H1 (cell line): ENCODE data around the gene DEFB129. TPM values are rescaled to one million over a fixed set of nuclear protein-coding genes. Genes with fewer than 3 reads are reported as not detected.

Experiments
- CTCF ChIA-PET: fragments of 300-600 bp; sonication (Branson Sonifier 250); formaldehyde crosslinking; loops from one replicate; lab custom pipeline; 2021; ENCODE audit not compliant: partially characterized antibody; lab: Charles Lee
- POLR2A ChIA-PET: fragments of 300-600 bp; sonication (Branson Sonifier 250); formaldehyde crosslinking; loops from one replicate; lab custom pipeline; 2021; ENCODE audit warnings: inconsistent platforms; ENCODE audit not compliant: partially characterized antibody; lab: Charles Lee
- DNase-seq, 2 experiments: peaks; one replicate each; pipeline versions ENCODE4 v3.0.0 to v3.0.0-alpha.2; 2010 to 2022; ENCODE audit warnings: low spot score in 2 of 2, low read depth in 1 of 2, mixed read lengths in 1 of 2
- FAIRE-seq: peaks from 2 replicates; lab custom pipeline; 2011; peaks lifted over from hg19 to GRCh38; lab: Jason Lieb, UNC
- H2AFZ ChIP-seq: 2 replicates; pipeline ENCODE4 v1.8.1; 2012; ENCODE audit warnings: low read length, inconsistent platforms
- H2AK5ac ChIP-seq: 2 replicates; pipeline ENCODE4 v1.6.1; 2013; ENCODE audit warnings: low read depth, low read length
- H2BK120ac ChIP-seq: replicated peaks from 2 replicates; pipeline ENCODE3; 2013; ENCODE audit warnings: low read depth, low read length, inconsistent platforms
- H2BK12ac ChIP-seq: 2 replicates; pipeline ENCODE4 v1.6.1; 2013; ENCODE audit warnings: low read depth, low read length
- H2BK15ac ChIP-seq: 2 replicates; pipeline ENCODE4 v1.6.1; 2013; ENCODE audit warnings: low read length
- H2BK20ac ChIP-seq: 2 replicates; pipeline ENCODE4 v1.6.1; 2013; ENCODE audit warnings: low read length
- H2BK5ac ChIP-seq: 2 replicates; pipeline ENCODE4 v1.6.1; 2013; ENCODE audit warnings: low read depth, low read length
- H3K14ac ChIP-seq: 2 replicates; pipeline ENCODE4 v1.6.1; 2013; ENCODE audit warnings: inconsistent platforms; ENCODE audit not compliant: insufficient read length
- H3K18ac ChIP-seq: 2 replicates; pipeline ENCODE4 v1.6.1; 2013; ENCODE audit warnings: low read length; ENCODE audit errors: extremely low read depth
- H3K23ac ChIP-seq: 2 replicates; pipeline ENCODE4 v1.6.1; 2013; ENCODE audit warnings: inconsistent platforms; ENCODE audit not compliant: insufficient read length
- H3K23me2 ChIP-seq: 2 replicates; pipeline ENCODE4 v1.6.1; 2013; ENCODE audit warnings: low read depth, low read length
- H3K27ac ChIP-seq: 2 replicates; pipeline ENCODE4 v1.6.1; 2011; ENCODE audit warnings: low read depth, low read length, inconsistent platforms
- H3K27me3 ChIP-seq, 4 experiments: replicated peaks in 1 of 4; 1 replicate in 1 of 4; 2 replicates in 3 of 4; pipeline versions ENCODE4 v1.6.1 to v1.8.1; 2011 to 2013; ENCODE audit warnings: low read length in 3 of 4, mild to moderate bottlenecking in 3 of 4, inconsistent platforms in 2 of 4, mixed read lengths in 2 of 4, moderate library complexity in 1 of 4; ENCODE audit not compliant: control insufficient read depth in 3 of 4, insufficient read depth in 3 of 4; ENCODE audit errors: extremely low read depth in 1 of 4
- H3K36me3 ChIP-seq, 4 experiments: 2 replicates each; pipeline versions ENCODE4 v1.6.1 to v1.8.1; 2011 to 2013; ENCODE audit warnings: mild to moderate bottlenecking in 4 of 4, low read length in 3 of 4, moderate library complexity in 2 of 4, control low read depth in 1 of 4, inconsistent platforms in 1 of 4; ENCODE audit not compliant: insufficient read depth in 4 of 4, control insufficient read depth in 2 of 4
- H3K4ac ChIP-seq: replicated peaks from 2 replicates; pipeline ENCODE3; 2013; ENCODE audit warnings: low read length, low read depth, mixed read lengths, inconsistent platforms; ENCODE audit not compliant: insufficient read length
- H3K4me1 ChIP-seq, 4 experiments: replicated peaks in 1 of 4; 1 replicate in 1 of 4; 2 replicates in 3 of 4; pipeline versions ENCODE4 v1.6.1 to v1.8.1; 2011 to 2013; ENCODE audit warnings: low read length in 3 of 4, inconsistent platforms in 2 of 4, mixed read lengths in 1 of 4; ENCODE audit not compliant: insufficient read depth in 4 of 4, control insufficient read depth in 3 of 4
- H3K4me2 ChIP-seq, 2 experiments: 2 replicates each; pipeline versions ENCODE4 v1.6.1 to v1.8.1; 2011 to 2013; ENCODE audit warnings: low read depth in 2 of 2, low read length in 2 of 2, control low read depth in 1 of 2, inconsistent platforms in 1 of 2, mild to moderate bottlenecking in 1 of 2; ENCODE audit not compliant: insufficient read depth in 1 of 2
- H3K4me3 ChIP-seq, 4 experiments: fragments of 200-600, 300-600 bp in 1 of 4; sonication (generic), shearing (Covaris generic), sonication (Bioruptor Twin) in 1 of 4; 2 replicates each; pipeline versions ENCODE4 v1.5.1 to v1.8.1; 2011 to 2016; ENCODE audit warnings: low read length in 4 of 4, low read depth in 3 of 4, control low read depth in 2 of 4, inconsistent platforms in 2 of 4, mild to moderate bottlenecking in 2 of 4, mixed read lengths in 1 of 4, moderate library complexity in 1 of 4; ENCODE audit not compliant: insufficient read depth in 2 of 4; ENCODE audit errors: extremely low read depth in 1 of 4
- H3K56ac ChIP-seq: replicated peaks from 2 replicates; pipeline ENCODE3; 2013; ENCODE audit warnings: low read depth, mild to moderate bottlenecking, mixed read lengths, low read length, inconsistent platforms; ENCODE audit not compliant: insufficient read length
- H3K79me1 ChIP-seq: 2 replicates; pipeline ENCODE4 v1.6.1; 2013; ENCODE audit warnings: low read depth, low read length, control low read depth
- H3K79me2 ChIP-seq, 2 experiments: 2 replicates each; pipeline versions ENCODE4 v1.6.1 to v1.8.1; 2012 to 2013; ENCODE audit warnings: low read length in 2 of 2, mild to moderate bottlenecking in 2 of 2, inconsistent platforms in 1 of 2; ENCODE audit not compliant: insufficient read depth in 2 of 2, control insufficient read depth in 1 of 2
- H3K9ac ChIP-seq, 4 experiments: replicated peaks in 1 of 4; 1 replicate in 1 of 4; 2 replicates in 3 of 4; pipeline versions ENCODE4 v1.6.1 to v1.8.1; 2011 to 2013; ENCODE audit warnings: low read depth in 3 of 4, low read length in 3 of 4, control low read depth in 2 of 4, mild to moderate bottlenecking in 2 of 4, moderate library complexity in 2 of 4, inconsistent platforms in 1 of 4; ENCODE audit errors: extremely low read depth in 1 of 4
- H3K9me3 ChIP-seq, 2 experiments: 2 replicates each; pipeline versions ENCODE4 v1.6.1 to v1.8.1; 2012 to 2013; ENCODE audit warnings: mild to moderate bottlenecking in 2 of 2, moderate library complexity in 2 of 2, control low read depth in 1 of 2, inconsistent platforms in 1 of 2, low read depth in 1 of 2, low read length in 1 of 2, mixed read lengths in 1 of 2; ENCODE audit not compliant: insufficient read depth in 2 of 2
- H4K20me1 ChIP-seq, 2 experiments: replicated peaks in 1 of 2; 2 replicates each; pipeline versions ENCODE3 to v1.8.1; 2011 to 2013; ENCODE audit warnings: inconsistent platforms in 2 of 2, low read length in 2 of 2, mild to moderate bottlenecking in 1 of 2; ENCODE audit not compliant: insufficient read depth in 2 of 2, control insufficient read depth in 1 of 2
- H4K5ac ChIP-seq: 2 replicates; pipeline ENCODE4 v1.6.1; 2013; ENCODE audit warnings: low read length, low read depth, mixed read lengths, inconsistent platforms; ENCODE audit not compliant: insufficient read length
- H4K8ac ChIP-seq: 2 replicates; pipeline ENCODE4 v1.8.0; 2013; ENCODE audit warnings: mild to moderate bottlenecking, moderate library complexity, low read length, inconsistent platforms; ENCODE audit not compliant: insufficient read depth; ENCODE audit errors: extremely low read depth
- H4K91ac ChIP-seq: replicated peaks from 2 replicates; pipeline ENCODE3; 2013; ENCODE audit warnings: low read length, mixed read lengths, inconsistent platforms; ENCODE audit not compliant: insufficient read length
- ATF3 ChIP-seq: IDR thresholded peaks from 2 replicates; pipeline ENCODE4 v1.6.1; 2011; ENCODE audit warnings: low read depth, mild to moderate bottlenecking, low read length; ENCODE audit not compliant: insufficient read depth
- BACH1 ChIP-seq: IDR thresholded peaks from 2 replicates; pipeline ENCODE4 v1.6.1; 2012; ENCODE audit warnings: low read length, improper control_type of control experiment
- BCL11A ChIP-seq, 2 experiments: IDR thresholded peaks; one replicate each; pipeline ENCODE4 v1.6.1; 2011; ENCODE audit warnings: low read depth in 2 of 2, low read length in 2 of 2, mild to moderate bottlenecking in 2 of 2
- EZH2 ChIP-seq: fragments of 200-600 bp; sonication (generic); IDR thresholded peaks from 2 replicates; pipeline ENCODE4 v1.7.1; 2012; ENCODE audit warnings: low read depth, mild to moderate bottlenecking, moderate library complexity, low read length, inconsistent platforms; ENCODE audit not compliant: severe bottlenecking
- JUND ChIP-seq: IDR thresholded peaks from 2 replicates; pipeline ENCODE4 v1.6.1; 2011; ENCODE audit warnings: mild to moderate bottlenecking, improper control_type of control experiment, low read length
- KDM4A ChIP-seq: IDR thresholded peaks from one replicate; pipeline ENCODE4 v1.7.1; 2012; ENCODE audit warnings: low read depth, mild to moderate bottlenecking, moderate library complexity, low read length, inconsistent platforms; ENCODE audit not compliant: severe bottlenecking
- KDM5A ChIP-seq: fragments of 200-600 bp; IDR thresholded peaks from 2 replicates; pipeline ENCODE4 v1.7.1; 2012; ENCODE audit warnings: mild to moderate bottlenecking, low read length, inconsistent platforms, mixed read lengths
- POLR2AphosphoS5 ChIP-seq: IDR thresholded peaks from 2 replicates; pipeline ENCODE4 v1.6.1; 2011; ENCODE audit warnings: low read depth, low read length
- RAD21 ChIP-seq, 2 experiments: IDR thresholded peaks in 1 of 2; conservative IDR thresholded peaks in 1 of 2; 2 replicates each; pipeline ENCODE4 v1.6.1; 2011; ENCODE audit warnings: low read depth in 2 of 2, low read length in 2 of 2, improper control_type of control experiment in 1 of 2, inconsistent platforms in 1 of 2, mild to moderate bottlenecking in 1 of 2, moderate library complexity in 1 of 2
- SIX5 ChIP-seq: IDR thresholded peaks from 2 replicates; pipeline ENCODE4 v1.6.1; 2011; ENCODE audit warnings: mild to moderate bottlenecking, low read depth, low read length
- TBP ChIP-seq: IDR thresholded peaks from 2 replicates; pipeline ENCODE4 v1.6.1; 2011; ENCODE audit warnings: low read depth, low read length, improper control_type of control experiment
- USF2 ChIP-seq: IDR thresholded peaks from 2 replicates; pipeline ENCODE4 v1.6.1; 2011; ENCODE audit warnings: low read length, improper control_type of control experiment
- YY1 ChIP-seq: IDR thresholded peaks from 2 replicates; pipeline ENCODE4 v1.6.1; 2011; ENCODE audit warnings: low read depth, mild to moderate bottlenecking, low read length
- WGBS, 2 experiments: shearing (Covaris generic) in 1 of 2; methylation state at CpG; one replicate each; pipeline versions ENCODE4 v1.1.6 to v1.1.7; 2013 to 2015; ENCODE audit warnings: low lambda C conversion rate in 2 of 2, mixed read lengths in 2 of 2, inconsistent platforms in 1 of 2, low coverage in 1 of 2, missing lambda C conversion rate in 1 of 2; ENCODE audit not compliant: insufficient replicate concordance in 2 of 2, insufficient coverage in 1 of 2, insufficient read length in 1 of 2; ENCODE audit errors: extremely low coverage in 1 of 2, missing lambda C conversion rate in 1 of 2; 5-methylcytosine and 5-hydroxymethylcytosine counted together
- polyA plus RNA-seq, 7 experiments: library from polyadenylated mRNA; depleted of rRNA in 3 of 7; stranded (reverse) in 5 of 7; unstranded in 2 of 7; fragments of >200 nt in 5 of 7; fragments of 200-250 nt in 2 of 7; gene quantifications; 1 replicate in 5 of 7; 2 replicates in 1 of 7; 4 replicates in 1 of 7; pipeline versions ENCODE4 v1.2.1 to v1.2.3, GENCODE V29; 2011 to 2013; ENCODE audit warnings: missing spikeins in 2 of 7, mixed read lengths in 2 of 7
- total RNA-seq: library from RNA; stranded (reverse); fragmentation: NEBNext Ultra II Directional; extraction: Animal tissue kit (Norgen Biotek cat#: 25700); gene quantifications from 2 replicates; pipeline ENCODE4 v1.2.1, GENCODE V29; 2021

DEFB129 gene
- total and polyA plus RNA-seq, 2 of the 8 experiments (the other 6 are each of a cell fraction or from before 2014, with no cell fraction given) = not detected

GRCh38 chr20:237929-238328, 10.9 kb downstream of the DEFB129 start:
- no peak overlapping the region for H2AFZ ChIP-seq
- no peak overlapping the region for H2AK5ac ChIP-seq
- H2BK120ac ChIP-seq = no peak overlapping the region
- H4K20me1 ChIP-seq = no peaks in the 10 kb centered on the region
- H2BK12ac ChIP-seq = no peak overlapping the region
- no peak overlapping the region for H2BK20ac ChIP-seq
- H3K4ac ChIP-seq = no peak overlapping the region
- H3K36me3 ChIP-seq = no peaks in the 10 kb centered on the region
- H3K14ac ChIP-seq = no peak overlapping the region
- no peak overlapping the region for H3K4me3 ChIP-seq
- DNase-seq = no peak
- H2BK5ac ChIP-seq = no peak overlapping the region
- H3K9me3 ChIP-seq = no peaks in the 10 kb centered on the region; a peak in 2 of 4 replicates
- H2BK15ac ChIP-seq = no peak overlapping the region
- H3K79me2 ChIP-seq = no peaks in the 10 kb centered on the region
- H3K23me2 ChIP-seq = no peaks in the 10 kb centered on the region
- H3K79me1 ChIP-seq = no peaks in the 10 kb centered on the region
- no peaks in the 10 kb centered on the region; a peak in 1 of 7 replicates for H3K27me3 ChIP-seq
- 74% methylated on average over 3 of the region's 3 CpGs; no CpG with 5 or more reads in 1 of the 2 experiments for WGBS, 2 experiments
- ChIA-PET POLR2A (no interaction called here), CTCF (interaction anchor here (1.3 kb wide), 1 partner anchor 28 kb away, joined by 3 read pairs; no protein-coding TSS in a partner anchor)
- no peak overlapping the region for H3K23ac ChIP-seq
- no peak overlapping the region for H3K27ac ChIP-seq
- no peak for FAIRE-seq
- H3K4me1 ChIP-seq = no peaks in the 10 kb centered on the region
- no peak overlapping the region for H3K4me2 ChIP-seq
- H3K18ac ChIP-seq = no peak overlapping the region
- H3K9ac ChIP-seq = no peak overlapping the region
- H4K5ac ChIP-seq = no peak overlapping the region
- H3K56ac ChIP-seq = no peak overlapping the region
- H4K8ac ChIP-seq = no peak overlapping the region
- H4K91ac ChIP-seq = no peak overlapping the region
- TF ChIP-seq USF2 (no peak), EZH2 (no peak), JUND (no peak), POLR2AphosphoS5 (no peak), TBP (no peak), BACH1 (no peak), KDM5A (no peak), KDM4A (no peak), YY1 (no peak), RAD21 (IDR thresholded peaks at IDR 0.05 in 1 of 2, conservative IDR thresholded peaks at IDR 0.05 in 1 of 2; ENCODE audit: low read depth in 2 of 2, low read length in 2 of 2) (no peak), SIX5 (no peak), ATF3 (no peak), BCL11A (IDR thresholded peaks at IDR 0.05; ENCODE audit: low read depth in 2 of 2, low read length in 2 of 2) (no peak)
